Measurements from ENCODE around the gene NPNT.
"Not testable (repeated sequence)": the region's sequence is repeated elsewhere in the genome, so short reads cannot be mapped to it uniquely, and the experiment has no call there.

DNA sequence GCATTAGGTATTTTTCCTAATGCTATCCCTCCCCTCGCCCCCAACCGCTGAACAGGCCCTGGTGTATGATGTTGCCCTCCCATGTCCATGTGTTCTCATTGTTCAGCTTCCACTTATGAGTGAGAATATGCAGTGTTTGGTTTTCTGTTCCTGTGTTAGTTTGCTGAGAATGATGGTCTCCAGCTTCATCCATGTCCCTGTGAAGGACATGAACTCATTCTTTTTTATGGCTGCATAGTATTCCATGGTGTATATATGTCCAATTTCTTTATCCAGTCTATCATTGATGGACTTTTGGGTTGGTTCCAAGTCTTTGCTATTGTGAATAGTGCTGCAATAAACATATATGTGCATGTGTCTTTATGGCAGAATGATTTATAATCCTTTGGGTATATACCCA lies 43.0 kb upstream of the NPNT start:
- TF ChIP-seq, protein P1, sequence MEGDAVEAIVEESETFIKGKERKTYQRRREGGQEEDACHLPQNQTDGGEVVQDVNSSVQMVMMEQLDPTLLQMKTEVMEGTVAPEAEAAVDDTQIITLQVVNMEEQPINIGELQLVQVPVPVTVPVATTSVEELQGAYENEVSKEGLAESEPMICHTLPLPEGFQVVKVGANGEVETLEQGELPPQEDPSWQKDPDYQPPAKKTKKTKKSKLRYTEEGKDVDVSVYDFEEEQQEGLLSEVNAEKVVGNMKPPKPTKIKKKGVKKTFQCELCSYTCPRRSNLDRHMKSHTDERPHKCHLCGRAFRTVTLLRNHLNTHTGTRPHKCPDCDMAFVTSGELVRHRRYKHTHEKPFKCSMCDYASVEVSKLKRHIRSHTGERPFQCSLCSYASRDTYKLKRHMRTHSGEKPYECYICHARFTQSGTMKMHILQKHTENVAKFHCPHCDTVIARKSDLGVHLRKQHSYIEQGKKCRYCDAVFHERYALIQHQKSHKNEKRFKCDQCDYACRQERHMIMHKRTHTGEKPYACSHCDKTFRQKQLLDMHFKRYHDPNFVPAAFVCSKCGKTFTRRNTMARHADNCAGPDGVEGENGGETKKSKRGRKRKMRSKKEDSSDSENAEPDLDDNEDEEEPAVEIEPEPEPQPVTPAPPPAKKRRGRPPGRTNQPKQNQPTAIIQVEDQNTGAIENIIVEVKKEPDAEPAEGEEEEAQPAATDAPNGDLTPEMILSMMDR (IDR thresholded peaks at IDR 0.05; ENCODE audit: insufficient read depth, low read depth, low read length) = not testable (repeated sequence)
- not testable (repeated sequence) for TF ChIP-seq EZH2 (IDR thresholded peaks at IDR 0.05; ENCODE audit: insufficient read depth, low read length)
